ENCODE measurements around the gene TSFM.

The TSFM gene

DNA sequence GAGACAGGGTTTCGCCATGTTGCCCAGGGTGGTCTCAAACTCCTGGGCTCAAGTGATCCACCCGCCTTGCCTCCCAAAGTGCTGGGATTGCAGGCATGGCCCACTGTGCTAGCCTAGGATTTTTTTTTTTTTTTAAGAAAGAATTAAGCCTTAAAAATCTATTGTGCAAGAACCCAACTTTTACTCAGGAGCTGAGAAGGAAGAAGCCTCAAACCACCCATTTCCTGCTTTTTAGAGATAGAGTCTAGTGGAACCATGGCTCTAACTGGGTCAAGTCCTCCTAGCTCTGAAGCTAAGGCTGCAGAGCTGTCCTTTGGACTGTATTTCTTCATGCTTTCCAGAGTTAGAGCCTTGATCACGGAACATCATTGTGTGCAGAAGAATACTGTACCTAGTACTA lies 1.3 kb upstream of the TSFM start:
- DNase-seq = no peak

DNA sequence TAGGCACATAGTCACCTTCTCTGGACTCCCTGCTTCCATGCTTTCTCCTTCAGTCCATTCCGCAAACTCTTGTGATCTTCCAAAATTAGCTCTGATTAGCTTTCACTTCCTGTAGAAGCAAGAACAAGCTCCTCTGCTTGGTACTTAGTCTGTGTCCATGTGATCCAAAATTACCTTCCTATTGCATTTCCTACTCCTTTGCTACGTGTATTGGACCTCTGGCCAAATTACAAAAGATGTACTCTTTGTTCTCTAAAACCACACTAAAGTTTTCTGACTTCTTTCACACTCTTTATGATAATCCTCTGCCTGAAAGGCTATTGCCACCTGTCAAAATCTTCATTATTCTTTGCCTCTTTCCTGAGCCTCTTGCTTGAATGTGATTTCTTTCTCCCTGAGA lies 786 bp upstream of the TSFM start:
- DNase-seq = no peak

DNA sequence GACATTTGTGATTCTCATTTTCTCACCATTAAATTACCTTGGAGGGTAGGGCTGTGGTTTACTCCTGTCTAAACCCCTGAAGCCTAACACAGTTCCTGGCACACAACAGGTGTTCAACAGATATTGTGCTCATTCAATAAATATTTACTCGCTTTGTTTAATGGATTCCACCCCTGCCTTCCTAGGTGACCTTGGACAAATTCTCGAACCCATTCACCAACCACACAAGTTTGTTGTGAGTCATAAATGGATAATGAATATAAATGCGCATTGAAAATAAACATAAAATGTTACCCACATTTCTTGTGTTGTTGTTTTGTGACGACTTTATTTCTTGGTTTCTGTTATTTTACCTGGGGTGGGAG lies 362 bp upstream of the TSFM start:
- no peak for DNase-seq

DNA sequence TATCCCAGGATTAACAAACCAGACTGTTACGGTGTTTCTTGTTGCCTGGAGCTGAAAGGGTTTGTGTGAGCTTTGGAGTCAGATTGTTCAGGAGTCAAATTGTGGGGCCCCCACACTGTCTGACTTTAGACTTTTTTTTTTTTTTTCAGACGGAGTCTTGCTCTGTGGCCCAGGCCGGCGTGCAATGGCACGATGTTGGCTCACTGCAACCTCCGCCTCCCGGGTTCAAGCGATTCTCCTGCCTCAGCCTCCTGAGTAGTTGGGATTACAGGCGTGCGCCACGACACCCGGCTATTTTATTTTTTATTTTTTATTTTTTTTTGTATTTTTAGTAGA lies 847 bp downstream of the TSFM start:
- no peak for DNase-seq

GRCh38 chr12:57783861-57784260 lies 1.3 kb downstream of the TSFM start:
- no peak for DNase-seq

GRCh38 chr12:57793920-57794319 lies 11.3 kb downstream of the TSFM start:
- no peak for DNase-seq

- DNase-seq = no peak
These were observed 12.8 kb downstream of the TSFM start for GRCh38 chr12:57795354-57795753.

GRCh38 chr12:57796996-57797395 lies 14.4 kb downstream of the TSFM start:
- DNase-seq = no peak

DNA sequence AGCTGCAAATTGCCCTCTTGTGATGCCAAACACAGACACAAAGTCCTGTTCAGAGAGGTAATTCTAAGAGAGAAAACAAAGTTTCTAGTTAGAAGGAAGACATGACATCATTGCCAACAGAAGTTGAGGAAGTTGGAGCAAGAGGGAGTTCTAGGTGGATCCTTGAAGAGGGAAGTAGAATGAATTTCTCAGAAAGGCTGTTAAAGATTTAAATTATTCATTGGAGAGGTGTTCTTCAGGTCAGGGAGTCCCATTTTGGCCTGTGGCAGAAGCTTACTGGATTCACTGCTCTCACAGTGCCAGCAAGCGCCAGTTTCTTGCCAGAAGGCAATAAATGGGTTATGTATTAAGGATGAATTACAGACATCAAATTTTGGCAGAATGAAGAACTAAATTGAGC lies 15.3 kb downstream of the TSFM start:
- DNase-seq = no peak

- DNase-seq = no peak
These were observed 18.4 kb downstream of the TSFM start for GRCh38 chr12:57800965-57801364.

DNA sequence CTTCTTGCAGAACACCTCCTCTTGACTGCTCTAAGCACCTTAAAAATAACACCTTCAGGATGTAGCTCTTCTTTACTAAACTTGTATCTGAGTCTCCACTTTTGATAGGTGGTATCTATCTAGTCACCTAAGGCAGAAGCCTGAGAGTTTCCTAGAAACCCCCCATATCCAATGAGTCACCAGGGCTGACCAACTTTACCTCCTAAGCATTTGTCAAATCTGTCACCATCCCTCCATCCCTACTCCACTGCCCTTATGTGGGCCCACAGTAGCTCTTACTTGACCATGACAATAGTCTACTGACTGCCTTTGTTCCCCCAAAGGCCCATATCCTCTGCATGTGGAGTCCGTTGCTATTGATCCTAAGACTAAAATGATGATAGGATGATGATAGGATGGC lies 20.0 kb downstream of the TSFM start:
- DNase-seq = no peak

- peak; percentile 24 for DNase-seq
These were observed 20.8 kb downstream of the TSFM start for GRCh38 chr12:57803319-57803893.

DNA sequence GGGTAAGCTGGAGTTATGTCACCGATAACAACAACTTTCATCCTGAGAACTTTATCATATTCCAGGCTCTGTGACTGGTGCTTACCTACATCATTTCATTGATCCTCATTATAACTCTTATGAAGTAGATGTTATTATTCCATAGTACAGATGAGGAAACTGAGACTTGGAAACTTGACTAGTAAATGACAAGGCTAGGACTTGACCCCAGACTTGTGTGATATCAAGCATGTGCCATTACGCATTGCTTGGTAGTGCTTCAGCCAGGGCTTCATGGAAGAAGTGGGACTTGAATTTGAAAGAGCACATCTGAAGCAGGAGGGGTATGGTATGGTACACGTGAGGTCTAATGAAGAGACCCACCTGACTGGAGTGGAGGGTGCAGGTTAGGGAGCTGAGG lies 24.1 kb downstream of the TSFM start:
- DNase-seq = no peak

DNA sequence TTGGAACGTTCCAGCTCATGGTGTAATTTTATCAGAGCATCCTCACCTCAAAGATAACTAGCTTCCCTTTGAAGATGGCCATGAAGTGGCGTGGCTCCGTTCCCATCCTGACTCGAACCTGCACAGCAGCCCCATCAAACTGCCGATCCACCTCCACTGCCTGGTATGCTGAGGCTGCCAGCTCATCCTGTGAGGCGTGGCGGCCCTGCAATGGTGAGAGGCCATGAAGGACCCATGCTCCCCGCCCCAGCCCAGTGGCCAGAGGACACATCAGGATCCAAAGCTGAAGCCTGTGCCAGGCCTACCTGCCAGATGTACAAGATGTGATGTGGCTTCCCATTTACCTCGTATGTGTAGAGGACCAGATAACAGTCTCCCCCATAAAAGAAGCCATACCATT lies 24.7 kb downstream of the TSFM start:
- no peak for DNase-seq

GRCh38 chr12:57808351-57808750 lies 25.8 kb downstream of the TSFM start:
- no peak for DNase-seq

DNA sequence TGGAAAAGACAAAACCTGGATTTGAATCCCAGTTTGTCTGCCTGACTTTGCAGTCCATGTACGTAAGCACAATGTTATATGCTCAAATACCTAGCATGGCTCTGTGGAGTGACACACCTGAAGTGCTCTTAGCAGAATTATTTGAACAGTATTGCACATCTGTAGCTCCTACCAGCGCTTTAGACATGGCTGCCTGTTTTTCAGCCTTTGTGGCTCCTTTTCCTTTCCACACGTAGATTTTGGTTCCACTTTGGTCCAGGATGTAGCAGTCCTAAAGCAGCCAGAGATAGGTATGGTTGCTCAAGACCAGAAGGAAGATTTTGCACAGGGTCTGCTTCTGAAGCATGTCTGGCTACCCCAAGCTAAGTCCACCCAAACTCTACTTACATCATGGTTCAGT lies 26.8 kb downstream of the TSFM start:
- DNase-seq = no peak

GRCh38 chr12:57810450-57810849 lies 27.9 kb downstream of the TSFM start:
- DNase-seq = no peak

GRCh38 chr12:57811028-57811755 lies 28.6 kb downstream of the TSFM start:
- DNase-seq = no peak

GRCh38 chr12:57813111-57813970 lies 30.8 kb downstream of the TSFM start:
- no peak for DNase-seq

DNA sequence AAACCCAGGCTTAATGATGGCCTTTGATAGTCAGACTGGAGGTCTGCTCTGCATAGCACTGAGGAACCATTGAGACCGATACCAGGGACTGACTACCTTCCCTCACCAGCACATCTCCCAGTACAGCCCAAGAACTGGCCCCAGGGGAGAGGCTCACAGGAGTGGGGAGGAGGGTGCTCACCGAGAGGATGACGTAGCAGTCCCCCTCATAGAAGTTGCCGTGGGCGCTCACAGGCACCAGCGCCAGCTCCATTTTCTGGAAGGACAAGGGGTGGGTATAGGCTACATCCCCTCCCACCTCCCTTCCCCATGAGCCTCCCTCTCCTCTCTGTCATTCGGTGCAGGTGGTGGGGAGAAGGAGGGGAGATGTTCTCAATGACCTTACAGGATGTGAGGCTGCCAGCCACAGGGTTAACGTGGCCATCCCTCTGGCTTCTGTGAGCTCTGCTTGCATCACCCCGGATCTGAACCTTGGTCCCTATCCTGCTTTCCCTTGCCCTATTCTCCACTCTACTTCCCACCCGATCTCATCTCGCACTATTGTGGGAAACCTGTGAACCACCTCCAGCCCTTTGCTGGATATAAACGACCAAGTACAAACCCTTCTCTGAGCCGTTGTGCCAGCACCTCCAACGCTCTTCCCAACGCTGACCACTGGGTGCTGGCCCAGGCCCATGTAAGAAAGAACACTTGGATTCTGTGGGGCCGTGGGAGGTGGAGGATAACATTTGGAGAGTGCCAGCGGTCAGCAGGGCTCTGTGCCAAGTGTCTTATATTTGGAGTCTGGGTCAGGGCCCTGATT lies 31.6 kb downstream of the TSFM start:
- DNase-seq = no peak

DNA sequence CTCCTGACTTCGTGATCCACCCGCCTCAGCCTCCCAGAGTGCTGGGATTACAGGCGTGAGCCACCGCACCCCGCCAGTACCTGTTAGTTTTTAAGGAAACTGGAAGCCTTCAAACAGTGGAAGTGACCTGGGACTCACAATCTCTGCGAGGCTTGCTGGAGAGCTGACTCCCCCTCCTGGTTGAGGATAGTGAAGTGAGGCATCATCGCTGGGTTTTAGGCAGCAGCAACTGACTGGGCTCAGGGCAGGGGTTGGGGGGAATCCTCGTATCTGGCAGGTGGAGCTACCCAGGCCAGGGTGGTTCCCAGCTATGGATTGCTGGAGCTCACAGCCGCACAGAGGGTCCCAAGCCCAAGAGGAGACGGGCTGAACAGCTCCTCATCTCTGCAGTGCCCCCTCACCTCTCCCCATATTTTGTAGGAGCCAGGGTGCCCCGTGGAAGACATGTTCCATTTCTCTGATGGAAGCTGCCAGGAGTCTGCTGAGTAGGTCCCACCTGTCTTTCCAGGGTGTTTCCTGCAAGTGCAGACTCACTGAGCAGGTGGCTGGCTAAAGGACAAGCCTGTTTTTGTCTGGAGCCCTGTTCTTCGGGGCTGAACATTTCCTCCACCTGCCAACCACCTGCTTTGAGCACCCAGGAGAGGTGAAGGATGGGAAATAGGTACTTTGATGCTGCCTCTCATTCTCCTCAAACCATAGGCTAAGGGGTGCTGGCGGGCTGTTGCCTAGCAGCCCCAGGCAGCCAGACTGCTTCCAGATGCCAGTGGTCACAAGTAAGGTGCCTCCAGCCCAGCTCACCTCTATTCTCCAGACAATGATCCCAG lies 32.8 kb downstream of the TSFM start:
- no peak for DNase-seq

DNA sequence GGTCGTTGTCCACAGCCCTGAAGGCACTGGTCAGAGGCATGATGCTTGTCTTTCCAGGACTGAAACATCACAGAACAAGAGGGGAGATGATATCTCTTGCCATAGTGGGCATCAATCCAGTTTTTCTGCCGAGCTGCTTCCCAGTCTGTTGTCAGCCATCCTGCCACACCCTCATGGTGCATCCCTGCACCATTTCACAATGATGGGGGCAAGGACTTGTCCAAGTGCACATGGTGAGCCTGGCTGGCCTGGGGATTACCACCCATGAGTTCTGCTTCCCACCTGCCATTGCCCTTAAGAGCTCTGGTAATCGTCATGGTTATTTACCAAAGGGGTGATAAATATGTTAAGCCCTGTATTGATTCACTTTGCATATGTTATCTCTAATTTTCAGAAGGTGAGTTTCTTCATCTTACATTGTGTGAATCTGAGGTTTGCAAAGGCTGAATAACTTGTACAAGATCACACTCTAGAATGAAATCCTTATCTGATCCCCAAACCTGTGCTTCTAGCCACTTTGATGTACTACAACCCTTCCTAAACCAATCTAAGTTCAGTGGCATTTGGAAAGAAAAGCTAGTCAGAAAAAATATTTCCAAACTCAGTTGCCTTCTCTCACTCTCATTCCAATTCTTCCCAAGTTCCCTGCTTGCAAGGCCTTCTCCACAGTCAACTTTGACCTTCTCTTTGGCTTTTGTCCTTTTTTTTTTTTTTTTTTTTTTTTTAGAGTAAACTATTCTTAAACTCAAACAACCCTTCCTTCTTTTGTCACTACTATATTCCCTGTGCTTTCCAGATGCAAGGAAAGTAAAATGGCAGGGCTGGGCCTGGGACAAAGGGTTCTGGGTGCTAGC lies 33.6 kb downstream of the TSFM start:
- DNase-seq = no peak
